Measurements from ENCODE around the gene FIZ1. TPM values are rescaled to one million over a fixed set of nuclear protein-coding genes. Genes with fewer than 3 reads are reported as not detected.

The FIZ1 gene
- total and polyA plus RNA-seq, 2 donors from 2014 or later = 11.9 to 17.9 TPM

GRCh38 chr19:55615543-55616394, 16.5 kb upstream of the FIZ1 start:
- no peaks in the 10 kb centered on the region for H3K27me3 ChIP-seq (ENCODE audit: control insufficient read depth, insufficient read depth, low read length)
- no peak overlapping the region for H3K9ac ChIP-seq (ENCODE audit: low read length in 3 of 3)
- TF ChIP-seq CTCF (IDR thresholded peaks at IDR 0.05; ENCODE audit: borderline replicate concordance, extremely low read depth, insufficient read depth) = no peak
- H3K4me1 ChIP-seq (ENCODE audit: control insufficient read depth in 2 of 3, insufficient read depth in 2 of 3, low read depth in 1 of 3, low read length in 3 of 3) = no peaks in the 10 kb centered on the region
- no peak overlapping the region for H3K4me3 ChIP-seq (ENCODE audit: low read length in 3 of 3)
- DNase-seq (no peak), FAIRE-seq (no peak)
- no peaks in the 10 kb centered on the region for H3K9me3 ChIP-seq (ENCODE audit: control insufficient read depth in 2 of 3, insufficient read depth in 1 of 3, low read length in 3 of 3)
- no peak overlapping the region for H3K27ac ChIP-seq (ENCODE audit: low read depth in 2 of 2, low read length in 2 of 2)
- peaks cover 0 to 2% (median 0%) of the 10 kb centered on the region in 3 donors for H3K36me3 ChIP-seq (ENCODE audit: control insufficient read depth in 2 of 3, insufficient read depth in 3 of 3, low read length in 3 of 3)
- intact Hi-C loops (cut with DNase I) = loop anchor here (10.0 kb wide), 1 partner anchor 351 kb away; no protein-coding TSS in a partner anchor

- intact Hi-C loops (cut with DNase I) = loop anchor here (10.0 kb wide), 1 partner anchor 350 kb away; no protein-coding TSS in a partner anchor
- no peak for FAIRE-seq
Measured at GRCh38 chr19:55614711-55615542, 15.6 kb upstream of the FIZ1 start.

More at GRCh38 chr19:55614711-55615542, 15.6 kb upstream of the FIZ1 start:
- no peak overlapping the region for H3K9ac ChIP-seq (ENCODE audit: low read length in 3 of 3)
- no peaks in the 10 kb centered on the region for H3K4me1 ChIP-seq (ENCODE audit: control insufficient read depth in 2 of 3, insufficient read depth in 2 of 3, low read depth in 1 of 3, low read length in 3 of 3)
- no peak overlapping the region for H3K4me3 ChIP-seq (ENCODE audit: low read length in 3 of 3)
- no peak for DNase-seq
- no peak overlapping the region for H3K27ac ChIP-seq (ENCODE audit: low read depth in 2 of 2, low read length in 2 of 2)
- no peak for TF ChIP-seq CTCF (IDR thresholded peaks at IDR 0.05; ENCODE audit: borderline replicate concordance, extremely low read depth, insufficient read depth)
- H3K9me3 ChIP-seq (ENCODE audit: control insufficient read depth in 2 of 3, insufficient read depth in 1 of 3, low read length in 3 of 3) = no peaks in the 10 kb centered on the region
- no peaks in the 10 kb centered on the region for H3K36me3 ChIP-seq (ENCODE audit: control insufficient read depth in 2 of 3, insufficient read depth in 3 of 3, low read length in 3 of 3)
- no peaks in the 10 kb centered on the region for H3K27me3 ChIP-seq (ENCODE audit: control insufficient read depth, insufficient read depth, low read length)
